GM06990 (cell line): Measurements from ENCODE around the gene DUSP28.

Experiments used
- DNase-seq: peaks from one replicate; pipeline ENCODE4 v3.0.0-alpha.2; 2011; ENCODE audit not compliant: insufficient read length; ENCODE audit errors: extremely low read depth
- H3K27me3 ChIP-seq: replicated peaks from 2 replicates; pipeline ENCODE4 v1.6.0; 2011; ENCODE audit warnings: low read length; ENCODE audit not compliant: control insufficient read depth, insufficient read depth
- H3K36me3 ChIP-seq: 2 replicates; pipeline ENCODE4 v1.5.1; 2011; ENCODE audit warnings: low read length; ENCODE audit not compliant: control insufficient read depth, insufficient read depth
- H3K4me3 ChIP-seq: replicated peaks from 2 replicates; pipeline ENCODE4 v1.5.1; 2011; ENCODE audit warnings: low read depth, mild to moderate bottlenecking, control low read depth, low read length
- TF ChIP-seq, protein P1 (sequence below): IDR thresholded peaks from 2 replicates; pipeline ENCODE4 v1.5.1; 2011; ENCODE audit warnings: low read length, control low read depth, mild to moderate bottlenecking, inconsistent platforms; ENCODE audit not compliant: insufficient read depth, poor library complexity, severe bottlenecking

The DUSP28 gene

DNA sequence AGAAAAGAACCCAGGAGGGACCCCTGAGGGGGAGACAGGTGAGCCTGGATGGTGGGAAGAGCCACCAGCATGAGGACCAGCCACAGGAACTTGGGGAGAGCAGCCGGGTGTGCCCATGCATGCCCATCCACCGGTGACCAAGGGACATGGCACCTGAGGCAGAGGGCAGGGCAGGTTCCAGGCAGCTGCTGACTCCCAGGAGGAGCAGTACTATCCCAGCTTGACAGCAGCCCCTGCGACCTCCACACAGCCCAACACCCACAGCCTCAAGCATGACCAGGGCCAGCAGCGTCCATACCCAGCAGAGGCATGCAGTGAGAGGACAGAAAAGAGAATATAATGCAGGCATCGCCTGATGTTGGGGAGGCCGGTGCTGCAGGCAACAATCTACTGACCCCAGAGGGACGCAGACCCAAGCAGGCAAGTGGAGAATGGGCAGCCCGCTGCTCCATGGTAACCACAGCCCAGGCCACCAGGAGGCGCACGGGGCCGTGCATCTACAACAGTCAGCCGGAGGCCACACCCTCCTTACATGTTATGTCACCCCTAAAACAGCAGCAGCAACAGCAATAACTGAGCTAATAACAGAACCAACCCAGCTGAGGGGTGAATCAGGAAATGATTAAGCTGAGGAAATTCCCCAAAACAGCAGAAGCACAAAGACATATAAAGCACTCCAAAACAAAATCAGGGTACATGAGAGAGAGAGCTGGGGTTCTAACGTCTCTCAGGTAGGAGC lies 46.4 kb upstream of the DUSP28 start:
- DNase-seq, result peak; percentile 85
- no peaks in the 10 kb centered on the region for H3K27me3 ChIP-seq
- TF ChIP-seq, protein P1, sequence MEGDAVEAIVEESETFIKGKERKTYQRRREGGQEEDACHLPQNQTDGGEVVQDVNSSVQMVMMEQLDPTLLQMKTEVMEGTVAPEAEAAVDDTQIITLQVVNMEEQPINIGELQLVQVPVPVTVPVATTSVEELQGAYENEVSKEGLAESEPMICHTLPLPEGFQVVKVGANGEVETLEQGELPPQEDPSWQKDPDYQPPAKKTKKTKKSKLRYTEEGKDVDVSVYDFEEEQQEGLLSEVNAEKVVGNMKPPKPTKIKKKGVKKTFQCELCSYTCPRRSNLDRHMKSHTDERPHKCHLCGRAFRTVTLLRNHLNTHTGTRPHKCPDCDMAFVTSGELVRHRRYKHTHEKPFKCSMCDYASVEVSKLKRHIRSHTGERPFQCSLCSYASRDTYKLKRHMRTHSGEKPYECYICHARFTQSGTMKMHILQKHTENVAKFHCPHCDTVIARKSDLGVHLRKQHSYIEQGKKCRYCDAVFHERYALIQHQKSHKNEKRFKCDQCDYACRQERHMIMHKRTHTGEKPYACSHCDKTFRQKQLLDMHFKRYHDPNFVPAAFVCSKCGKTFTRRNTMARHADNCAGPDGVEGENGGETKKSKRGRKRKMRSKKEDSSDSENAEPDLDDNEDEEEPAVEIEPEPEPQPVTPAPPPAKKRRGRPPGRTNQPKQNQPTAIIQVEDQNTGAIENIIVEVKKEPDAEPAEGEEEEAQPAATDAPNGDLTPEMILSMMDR, result peak; percentile 98

DNA sequence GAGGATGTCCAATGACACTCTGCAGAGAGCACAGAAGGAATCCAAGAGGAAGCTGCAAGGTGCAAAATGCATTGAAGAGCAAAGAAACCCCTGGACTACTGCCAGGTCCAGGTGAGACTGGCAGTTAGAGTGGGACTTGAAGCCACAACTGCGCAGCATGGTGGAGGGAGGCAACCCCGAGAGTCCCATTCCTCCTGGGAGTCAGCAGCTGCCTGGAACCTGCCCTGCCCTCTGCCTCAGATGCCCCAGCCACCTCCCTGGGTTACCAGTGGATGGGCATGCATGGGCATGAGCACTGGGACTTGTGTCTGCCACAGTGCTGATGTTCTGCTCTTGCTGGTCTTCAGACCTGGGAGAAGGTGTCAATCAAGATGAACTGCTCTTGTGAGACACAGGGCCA lies 45.5 kb upstream of the DUSP28 start:
- Histone ChIP-seq H3K4me3 (no peak overlapping the region), H3K36me3 (peaks cover 5% of the 10 kb centered on the region), H3K27me3 (no peaks in the 10 kb centered on the region)
- TF ChIP-seq, protein P1, result no peak
- no peak for DNase-seq

More for the DNA sequence above, 46.4 kb upstream of the DUSP28 start:
- Histone ChIP-seq H3K4me3 (no peak overlapping the region), H3K36me3 (peaks cover 5% of the 10 kb centered on the region)

GRCh38 chr2:240517342-240517741 lies 42.8 kb upstream of the DUSP28 start:
- TF ChIP-seq, protein P1, result no peak
- H3K36me3 ChIP-seq, result peaks cover 1% of the 10 kb centered on the region

GRCh38 chr2:240518981-240519380 lies 41.2 kb upstream of the DUSP28 start:
- no peak overlapping the region for H3K4me3 ChIP-seq
- H3K36me3 ChIP-seq, result peaks cover 9% of the 10 kb centered on the region
- TF ChIP-seq, protein P1, result no peak
- H3K27me3 ChIP-seq, result no peaks in the 10 kb centered on the region
- DNase-seq, result no peak

More at GRCh38 chr2:240517342-240517741, 42.8 kb upstream of the DUSP28 start:
- no peak for DNase-seq
- H3K27me3 ChIP-seq, result no peaks in the 10 kb centered on the region
- H3K4me3 ChIP-seq, result no peak overlapping the region

DNA sequence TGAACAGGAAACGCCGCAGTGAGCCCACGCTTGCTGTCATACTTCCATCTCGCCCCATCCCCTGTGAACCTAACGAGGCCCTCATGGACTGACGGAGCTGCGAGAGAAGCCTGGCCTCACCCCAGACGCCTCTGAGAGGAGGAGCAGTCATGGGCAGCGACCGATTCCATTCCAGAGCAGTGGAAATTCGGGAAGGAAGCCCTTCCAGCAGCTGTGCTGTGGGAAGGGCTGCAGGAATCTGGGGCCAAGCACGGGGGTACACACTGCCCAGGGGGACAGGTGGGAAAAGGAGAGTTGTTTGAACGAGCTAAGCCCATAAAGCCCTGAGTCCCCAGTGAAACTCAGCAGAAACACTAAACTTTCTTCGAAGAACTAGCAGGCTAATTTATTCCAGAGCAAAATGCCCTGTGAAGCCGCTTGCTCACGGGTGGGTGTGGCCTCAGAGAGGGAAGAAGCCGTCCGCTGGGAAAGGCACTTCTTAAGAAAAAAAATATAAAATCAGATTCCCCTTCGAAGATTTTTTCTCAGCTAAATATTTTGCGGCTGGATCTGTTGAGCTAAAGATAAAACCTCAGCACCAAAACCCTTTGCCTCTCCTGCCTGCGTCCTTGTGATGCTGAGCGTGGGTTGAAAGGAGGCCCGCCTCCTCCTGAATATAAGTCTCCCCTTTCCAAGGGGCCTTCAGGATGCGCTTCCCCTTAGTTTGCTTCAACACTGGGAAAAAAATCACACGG lies 40.6 kb upstream of the DUSP28 start:
- H3K36me3 ChIP-seq, result peaks cover 11% of the 10 kb centered on the region
- H3K4me3 ChIP-seq, result no peak overlapping the region

More for the DNA sequence above, 40.6 kb upstream of the DUSP28 start:
- H3K27me3 ChIP-seq, result no peaks in the 10 kb centered on the region
- no peak for DNase-seq
- TF ChIP-seq, protein P1, result no peak
